Renal cortical epithelial cell (primary cell): ENCODE measurements around the gene POLR2J. TPM values are rescaled to one million over a fixed set of nuclear protein-coding genes. Genes with fewer than 3 reads are reported as not detected.

Source experiments
- DNase-seq: peaks from one replicate; pipeline ENCODE4 v3.0.0-alpha.2; 2011; ENCODE audit warnings: low read depth
- total RNA-seq: library from RNA; depleted of rRNA; stranded (reverse); fragments of >200 nt; gene quantifications from 2 replicates; pipeline ENCODE4 v1.2.3, GENCODE V29; 2014

The POLR2J gene
- total RNA-seq, 1 donor from 2014 or later, result 12.0 TPM

GRCh38 chr7:102439963-102440795 is 38.5 kb downstream of the POLR2J start:
- DNase-seq, result peak; percentile 76

DNA sequence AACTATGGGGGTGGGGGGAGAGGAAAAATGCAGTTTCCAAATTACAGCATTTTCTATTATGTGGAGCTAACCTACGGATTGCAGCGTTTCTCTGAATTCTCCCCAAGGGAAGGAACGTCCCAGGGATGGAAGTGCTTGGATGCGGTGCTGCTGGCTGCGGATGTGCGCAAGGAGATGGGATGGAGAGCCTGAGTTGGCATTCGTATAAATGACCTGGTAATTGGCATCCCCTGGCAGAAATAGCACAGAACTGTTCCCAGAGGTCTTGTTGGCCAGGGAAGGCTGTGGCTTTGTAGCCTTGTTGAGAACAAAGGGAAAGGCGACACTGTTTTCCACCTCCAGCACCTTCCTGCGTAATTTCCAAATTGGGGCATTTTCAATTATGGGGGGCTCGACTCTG is 42.6 kb downstream of the POLR2J start:
- no peak for DNase-seq

DNA sequence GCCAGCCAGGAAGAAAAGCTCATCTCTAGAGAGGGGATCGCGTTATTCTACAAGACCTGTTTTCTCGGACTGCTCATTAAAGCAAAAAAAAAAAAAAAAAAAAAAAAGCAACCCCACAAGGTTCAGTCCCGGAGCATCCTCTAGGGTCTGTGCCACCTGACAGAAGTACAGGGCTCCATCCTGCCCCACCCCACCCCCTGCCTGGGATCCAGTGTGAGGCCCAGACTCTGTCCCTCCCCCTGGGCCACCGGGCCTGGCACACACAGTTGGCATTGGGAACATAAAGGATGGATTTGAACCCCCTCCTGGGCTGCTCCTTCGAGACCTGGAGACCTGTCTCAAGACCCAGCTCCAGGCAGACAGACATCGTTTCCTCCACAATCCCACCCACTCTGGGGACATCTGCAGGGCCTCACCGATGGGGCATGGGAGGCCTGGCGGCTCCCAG is 44.7 kb downstream of the POLR2J start:
- peak; percentile 28 for DNase-seq

DNA sequence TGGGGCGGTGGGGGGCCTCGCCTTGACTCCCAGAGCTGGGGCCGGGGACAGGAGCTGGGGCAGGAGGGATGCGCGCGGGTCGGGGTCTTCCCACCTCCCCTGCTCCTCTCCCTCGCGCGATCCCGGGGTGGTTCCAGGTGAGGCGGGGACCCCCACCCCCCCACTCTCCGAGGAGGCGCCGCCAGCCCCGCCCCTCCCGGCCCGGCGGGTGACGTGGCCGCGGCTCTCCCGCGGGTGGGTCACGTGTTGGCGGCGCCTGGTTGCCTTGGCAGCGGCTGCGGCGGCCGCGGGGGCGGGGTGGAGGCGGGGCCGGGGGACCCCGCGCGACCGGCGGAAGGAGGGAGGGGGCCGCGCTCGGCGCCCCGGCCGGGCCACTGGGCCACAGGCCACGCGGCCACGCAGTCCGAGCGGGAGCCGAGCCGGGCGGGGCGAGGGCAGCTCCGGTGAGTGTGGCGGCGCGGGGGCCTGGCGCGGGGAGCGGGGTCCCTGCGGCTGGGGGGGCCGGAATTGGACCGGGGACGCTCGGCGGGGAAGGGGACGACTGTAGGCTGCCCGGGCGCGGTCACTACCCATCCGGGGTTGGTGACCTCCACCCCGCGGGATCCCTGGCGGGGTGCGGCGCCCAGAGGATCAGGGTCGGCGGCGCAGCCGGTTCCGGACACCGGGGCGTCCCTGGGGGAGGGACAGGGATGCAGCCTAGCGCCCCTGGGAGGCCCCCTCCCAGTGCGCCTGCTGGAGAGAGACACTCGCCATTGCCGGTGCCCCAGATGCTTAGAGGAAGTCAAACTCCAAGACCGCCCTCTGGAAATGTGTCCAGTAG is 45.3 kb downstream of the POLR2J start, which contains the start of gene ORAI2:
ORAI2 (plus strand) TSS at position 357 of the 820 bp plus-strand sequence. CDS start 5,382 bp downstream, outside the sequence.
- no peak for DNase-seq

- peak; percentile 14 for DNase-seq
Measured at GRCh38 chr7:102432442-102433218, 46.1 kb downstream of the POLR2J start.

- DNase-seq, result peak; percentile 65
Measured at GRCh38 chr7:102431617-102432298, 47.0 kb downstream of the POLR2J start.

- no peak for DNase-seq
Measured at GRCh38 chr7:102429141-102429899, 49.4 kb downstream of the POLR2J start.

- DNase-seq, result no peak
Measured at GRCh38 chr7:102427019-102427405, 51.7 kb downstream of the POLR2J start.

DNA sequence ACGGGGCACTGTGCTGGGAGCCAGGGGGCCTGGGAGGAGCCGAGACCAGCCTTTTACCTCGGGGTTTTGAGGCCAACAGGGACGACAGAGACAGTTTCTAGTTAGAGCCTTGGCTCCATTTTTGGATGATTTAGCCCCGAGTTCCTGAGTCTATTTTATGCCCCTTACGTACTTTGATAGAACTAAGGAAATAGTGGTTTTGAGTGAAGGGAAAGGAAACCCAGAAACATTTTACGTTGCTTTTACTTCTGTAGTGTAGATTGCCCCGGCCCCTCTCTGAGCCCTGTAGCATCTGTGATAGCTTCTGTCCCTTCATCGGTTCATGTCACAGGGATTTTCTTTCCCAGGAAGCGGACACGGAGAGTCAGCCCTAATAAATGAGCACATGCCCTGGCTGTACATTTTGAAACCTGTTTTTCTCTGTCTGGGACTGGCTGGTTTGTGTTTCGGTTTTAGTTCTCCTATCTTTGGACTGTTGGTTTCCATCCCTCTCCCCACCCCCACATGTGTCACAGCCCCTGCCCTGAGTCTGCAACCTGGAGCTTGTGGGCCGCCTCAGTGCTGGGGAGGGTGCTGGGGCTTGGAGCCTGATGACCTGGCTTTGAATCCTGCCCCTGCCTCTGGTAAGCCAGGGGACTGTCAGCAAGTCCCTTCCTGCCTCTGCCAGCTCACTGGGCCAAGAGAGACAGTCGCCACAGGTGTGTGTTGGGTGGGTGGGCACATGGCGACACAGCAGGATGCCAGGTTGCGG is 52.3 kb downstream of the POLR2J start:
- DNase-seq, result no peak

- DNase-seq, result no peak
Measured at GRCh38 chr7:102425639-102426267, 53.0 kb downstream of the POLR2J start.

DNA sequence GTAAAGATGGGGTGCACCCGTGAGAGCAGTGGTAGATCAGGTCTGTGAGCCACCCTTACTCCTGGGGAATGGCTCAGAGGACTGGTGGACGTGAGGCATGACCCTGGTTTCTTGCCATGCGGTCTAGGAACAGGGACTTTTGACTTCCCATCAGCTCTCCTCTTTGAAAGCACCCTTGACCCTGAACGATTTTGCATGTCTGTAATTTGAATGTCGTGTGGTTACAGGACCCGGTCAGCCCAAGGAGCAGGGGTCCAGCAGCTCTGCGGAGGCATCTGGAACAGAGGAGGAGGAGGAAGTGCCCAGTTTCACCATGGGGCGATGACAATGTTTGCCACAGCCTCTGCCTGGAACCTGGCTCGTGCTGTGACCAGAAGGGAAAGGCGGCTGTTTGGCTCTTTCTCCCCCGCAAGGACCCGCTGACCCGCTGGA is 53.9 kb downstream of the POLR2J start:
- DNase-seq, result no peak

- DNase-seq, result no peak
Measured at GRCh38 chr7:102424129-102424551, 54.6 kb downstream of the POLR2J start.

Other genes with a start within 250 kb of the POLR2J start
- 6.3 and 15.0 TPM in 2 replicates for gene SH2B2, start 192.1 kb downstream of the POLR2J start, total RNA-seq
- gene SPDYE6, start 122.5 kb downstream of the POLR2J start, total RNA-seq, result not detected in 2 replicates
- gene PRKRIP1, start 82.6 kb downstream of the POLR2J start, total RNA-seq, result 25.4 and 26.1 TPM in 2 replicates
- gene ORAI2, start 45.3 kb downstream of the POLR2J start, total RNA-seq, result 43.2 and 138 TPM in 2 replicates
- gene ALKBH4, start 14.1 kb downstream of the POLR2J start, total RNA-seq, result 9.9 and 26.6 TPM in 2 replicates
- gene LRWD1, start 13.9 kb downstream of the POLR2J start, total RNA-seq, result 26.2 and 29.5 TPM in 2 replicates
- 0.85 and 0.87 TPM in 2 replicates for gene RASA4B, start 38.9 kb upstream of the POLR2J start, total RNA-seq
- 5.5 TPM in 1 of 2 replicates, not detected in the other for gene UPK3BL2, start 64.8 kb upstream of the POLR2J start, total RNA-seq
- gene SPDYE2, start 72.3 kb upstream of the POLR2J start, total RNA-seq, result 0.10 TPM in 1 of 2 replicates, not detected in the other
- 3.8 and 32.7 TPM in 2 replicates for gene POLR2J3, start 93.7 kb upstream of the POLR2J start, total RNA-seq
- gene RASA4, start 137.8 kb upstream of the POLR2J start, total RNA-seq, result 1.0 and 5.0 TPM in 2 replicates
- gene UPK3BL1, start 163.9 kb upstream of the POLR2J start, total RNA-seq, result 3.6 and 7.7 TPM in 2 replicates
- gene SPDYE2B, start 171.4 kb upstream of the POLR2J start, total RNA-seq, result not detected in 2 replicates
- gene POLR2J2, start 192.7 kb upstream of the POLR2J start, total RNA-seq, result 0.35 and 4.0 TPM in 2 replicates